Endothelial cell of umbilical vein (primary cell): ENCODE measurements around the gene DAB1. TPM values are rescaled to one million over a fixed set of nuclear protein-coding genes. Genes with fewer than 3 reads are reported as not detected.

Source experiments
- BruUV-seq: library from RNA; stranded (reverse); fragments of 400-500 nt; replicated peaks from 2 replicates; lab custom pipeline; 2021; lab: Mats Ljungman, UMichigan
- CTCF ChIA-PET: fragments of 300-600, 350-600 bp; sonication (Branson Sonifier 250); formaldehyde crosslinking; loops from one replicate; lab custom pipeline; 2021; ENCODE audit warnings: antibody characterized with exemption, inconsistent platforms; lab: Charles Lee
- POLR2A ChIA-PET: fragments of 300-600, 350-600 bp; sonication (Branson Sonifier 250); formaldehyde crosslinking; loops from one replicate; lab custom pipeline; 2021; ENCODE audit warnings: antibody characterized with exemption, inconsistent platforms; lab: Charles Lee
- DNase-seq: peaks from one replicate; pipeline ENCODE4 v3.0.0-alpha.2; 2011; ENCODE audit warnings: low read depth, low spot score
- FAIRE-seq: peaks from 2 replicates; lab custom pipeline; 2011; peaks lifted over from hg19 to GRCh38; lab: Jason Lieb, UNC
- H2AFZ ChIP-seq: 2 replicates; pipeline ENCODE4 v1.6.0; 2012; ENCODE audit warnings: low read depth, low read length, control low read depth, inconsistent platforms
- H3K27ac ChIP-seq: 2 replicates; pipeline ENCODE4 v1.5.1; 2011; ENCODE audit warnings: low read depth, mild to moderate bottlenecking, control low read depth, low read length, moderate library complexity; ENCODE audit not compliant: insufficient read depth
- H3K27me3 ChIP-seq, 2 experiments: 2 replicates each; pipeline versions ENCODE4 v1.6.0 to v1.6.1; 2011; ENCODE audit warnings: low read length in 2 of 2, mixed read lengths in 1 of 2; ENCODE audit not compliant: control insufficient read depth in 2 of 2, insufficient read depth in 2 of 2
- H3K36me3 ChIP-seq, 2 experiments: 2 replicates in 1 of 2; 3 replicates in 1 of 2; pipeline ENCODE4 v1.5.1; 2011; ENCODE audit warnings: low read length in 2 of 2, mild to moderate bottlenecking in 1 of 2, moderate library complexity in 1 of 2; ENCODE audit not compliant: control insufficient read depth in 2 of 2, insufficient read depth in 2 of 2; ENCODE audit errors: extremely low read depth in 1 of 2
- H3K4me1 ChIP-seq: 3 replicates; pipeline ENCODE4 v1.5.1; 2011; ENCODE audit warnings: mild to moderate bottlenecking, low read length; ENCODE audit not compliant: control insufficient read depth, insufficient read depth; ENCODE audit errors: extremely low read depth
- H3K4me2 ChIP-seq: 2 replicates; pipeline ENCODE4 v1.6.1; 2011; ENCODE audit warnings: low read length, control low read depth, mixed read lengths; ENCODE audit not compliant: insufficient read depth
- H3K4me3 ChIP-seq, 3 experiments: fragments of 200-600 bp in 1 of 3; sonication (generic), shearing (Covaris generic) in 1 of 3; replicated peaks in 1 of 3; 2 replicates each; pipeline ENCODE4 v1.5.1; 2011 to 2016; ENCODE audit warnings: control low read depth in 3 of 3, low read length in 3 of 3, mild to moderate bottlenecking in 2 of 3, inconsistent platforms in 1 of 3, low read depth in 1 of 3, moderate library complexity in 1 of 3; ENCODE audit not compliant: insufficient read depth in 1 of 3
- H3K79me2 ChIP-seq: 2 replicates; pipeline ENCODE4 v1.6.0; 2012; ENCODE audit warnings: low read length, inconsistent platforms; ENCODE audit not compliant: control insufficient read depth, insufficient read depth
- H3K9ac ChIP-seq: replicated peaks from 2 replicates; pipeline ENCODE3; 2011; ENCODE audit warnings: low read length, control low read depth; ENCODE audit not compliant: insufficient read depth; ENCODE audit errors: extremely low read depth
- H3K9me1 ChIP-seq: replicated peaks from 3 replicates; pipeline ENCODE4 v1.6.0; 2011; ENCODE audit warnings: mild to moderate bottlenecking, low read length; ENCODE audit not compliant: control insufficient read depth, insufficient read depth; ENCODE audit errors: extremely low read depth
- H3K9me3 ChIP-seq: replicated peaks from 2 replicates; pipeline ENCODE4 v1.5.1; 2012; ENCODE audit warnings: low read length, inconsistent platforms; ENCODE audit not compliant: control insufficient read depth, insufficient read depth
- H4K20me1 ChIP-seq: replicated peaks from 2 replicates; pipeline ENCODE3; 2011; ENCODE audit warnings: mild to moderate bottlenecking, low read length; ENCODE audit not compliant: control insufficient read depth, insufficient read depth; ENCODE audit errors: extremely low read depth
- CTCF ChIP-seq, 2 donors: IDR thresholded peaks; 1 replicate in 1 of 2; 2 replicates in 1 of 2; pipeline ENCODE4 v1.5.1; 2011; ENCODE audit warnings: low read length in 2 of 2, mild to moderate bottlenecking in 2 of 2, moderate library complexity in 2 of 2, control low read depth in 1 of 2, inconsistent platforms in 1 of 2, low read depth in 1 of 2; ENCODE audit not compliant: insufficient read depth in 1 of 2; ENCODE audit errors: extremely low read depth in 1 of 2
- EZH2 ChIP-seq: IDR thresholded peaks from 2 replicates; pipeline ENCODE4 v1.6.1; 2012; ENCODE audit warnings: borderline replicate concordance, low read depth, mild to moderate bottlenecking, moderate library complexity, low read length, inconsistent platforms; ENCODE audit not compliant: severe bottlenecking
- FOS ChIP-seq: IDR thresholded peaks from 2 replicates; pipeline ENCODE4 v1.6.1; 2011; ENCODE audit warnings: mild to moderate bottlenecking, low read length, moderate library complexity, borderline replicate concordance; ENCODE audit not compliant: insufficient read depth
- GATA2 ChIP-seq: IDR thresholded peaks from 2 replicates; pipeline ENCODE4 v1.7.0; 2011; ENCODE audit warnings: low read depth, mild to moderate bottlenecking, moderate library complexity, mixed read lengths, low read length; ENCODE audit not compliant: insufficient read length, insufficient read depth
- JUN ChIP-seq: IDR thresholded peaks from 2 replicates; pipeline ENCODE4 v1.6.1; 2011; ENCODE audit warnings: borderline replicate concordance, low read depth; ENCODE audit not compliant: insufficient read length, insufficient read depth
- MAX ChIP-seq: IDR thresholded peaks from 2 replicates; pipeline ENCODE4 v1.6.1; 2011; ENCODE audit not compliant: insufficient read depth, insufficient read length
- MYC ChIP-seq: IDR thresholded peaks from one replicate; pipeline ENCODE4 v1.6.1; 2011; ENCODE audit warnings: mild to moderate bottlenecking, low read depth, low read length
- POLR2A ChIP-seq: IDR thresholded peaks from 2 replicates; pipeline ENCODE4 v1.6.1; 2012; ENCODE audit warnings: low read depth, mild to moderate bottlenecking, control low read depth, low read length
- POLR2AphosphoS5 ChIP-seq: IDR thresholded peaks from 2 replicates; pipeline ENCODE4 v1.6.1; 2012; ENCODE audit warnings: low read depth, mild to moderate bottlenecking, control low read depth, low read length, moderate library complexity; ENCODE audit not compliant: insufficient read depth
- dilution Hi-C: fragments of 300-500 bp; cut with MboI; formaldehyde crosslinking; loops from one replicate; pipeline ENCODE4 v1.15.0; 2019; ENCODE audit warnings: low sequenced_read_pairs; ENCODE audit not compliant: extremely low pct_ligation_motif_present
- intact Hi-C: fragments of 100-400 bp; cut with micrococcal nuclease; formaldehyde crosslinking; loops from one replicate; pipeline ENCODE4 v1.10.0; 2022
- polyA plus RNA-seq, 4 experiments: library from polyadenylated mRNA; depleted of rRNA in 3 of 4; stranded (reverse) in 3 of 4; unstranded in 1 of 4; fragments of >200 nt; gene quantifications; 2 replicates each; pipeline versions ENCODE4 v1.2.1 to v1.2.3, GENCODE V29; 2011 to 2012; ENCODE audit warnings: missing spikeins in 1 of 4
- total RNA-seq: library from RNA; stranded (reverse); gene quantifications from 2 replicates; pipeline ENCODE4 v1.2.3, GENCODE V29; 2021

Gene DAB1
- total and polyA plus RNA-seq, 2 donors (not counting 3 experiments of a cell fraction or from before 2014, with no cell fraction given) = not detected

GRCh38 chr1:57017717-57018116, 406.1 kb downstream of the DAB1 start:
- Histone ChIP-seq H3K9me3 (no peaks in the 10 kb centered on the region), H3K27me3 (no peaks in the 10 kb centered on the region), H3K36me3 (no peaks in the 10 kb centered on the region), H3K4me2 (no peak overlapping the region), H4K20me1 (no peaks in the 10 kb centered on the region), H3K9me1 (no peaks in the 10 kb centered on the region), H3K9ac (no peak overlapping the region), H3K4me3 (no peak overlapping the region), H3K4me1 (no peaks in the 10 kb centered on the region), H2AFZ (no peak overlapping the region), H3K79me2 (no peaks in the 10 kb centered on the region), H3K27ac (no peak overlapping the region)
- DNase-seq (no peak), FAIRE-seq (no peak)
- TF ChIP-seq POLR2A = no peak
- TF ChIP-seq POLR2AphosphoS5 = no peak
- no peak for TF ChIP-seq MYC
- ChIA-PET CTCF (no interaction called here), POLR2A (no interaction called here)
- intact Hi-C loops = no loop called here
- no TSS peak for BruUV-seq
- dilution Hi-C loops = no loop called here

GRCh38 chr1:57017200-57017599, 406.7 kb downstream of the DAB1 start:
- Histone ChIP-seq H3K4me1 (no peaks in the 10 kb centered on the region), H3K9ac (no peak overlapping the region), H3K27me3 (no peaks in the 10 kb centered on the region), H3K27ac (no peak overlapping the region), H3K36me3 (no peaks in the 10 kb centered on the region), H4K20me1 (no peaks in the 10 kb centered on the region), H3K4me3 (no peak overlapping the region), H2AFZ (no peak overlapping the region), H3K9me3 (no peaks in the 10 kb centered on the region), H3K4me2 (no peak overlapping the region), H3K79me2 (no peaks in the 10 kb centered on the region), H3K9me1 (no peaks in the 10 kb centered on the region)
- FAIRE-seq (no peak), DNase-seq (no peak)
- TF ChIP-seq FOS (no peak), JUN (no peak), MAX (no peak), GATA2 (no peak), MYC (no peak), POLR2AphosphoS5 (no peak), EZH2 (no peak), CTCF (IDR thresholded peaks at IDR 0.05; ENCODE audit: extremely low read depth in 1 of 2, insufficient read depth in 1 of 2, low read depth in 1 of 2, low read length in 2 of 2) (no peak), POLR2A (no peak)
- CTCF ChIA-PET = no interaction called here
- intact Hi-C loops = no loop called here
- BruUV-seq = no TSS peak
- POLR2A ChIA-PET = no interaction called here
- dilution Hi-C loops = no loop called here
